ENCODE data around the gene AGAP1. TPM values are rescaled to one million over a fixed set of nuclear protein-coding genes. Genes with fewer than 3 reads are reported as not detected.

Gene AGAP1
- total RNA-seq, 2 experiments from 2014 or later, result not detected

DNA sequence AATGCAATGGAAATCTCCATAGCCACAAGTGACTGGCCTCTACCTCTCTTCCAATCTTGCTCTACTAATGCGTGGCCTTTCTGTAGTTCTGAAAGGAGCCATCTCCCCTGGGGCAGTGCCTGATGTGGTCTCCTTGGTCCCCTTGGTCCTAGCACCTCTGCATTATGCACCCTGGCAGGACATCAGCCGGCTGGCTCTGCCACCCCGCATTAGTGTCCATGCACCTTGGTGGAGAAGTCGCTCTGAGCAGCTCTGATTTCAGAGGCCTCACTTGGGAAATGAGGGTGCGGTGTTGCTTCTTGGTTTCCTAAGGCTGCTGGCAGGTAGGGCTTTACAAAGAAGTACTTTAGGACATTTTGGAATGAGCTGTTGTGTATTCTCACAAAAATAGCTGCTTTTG lies 356.4 kb downstream of the AGAP1 start:
- Histone ChIP-seq H3K36me3 (ENCODE audit: insufficient read depth, low read length) (no peaks in the 10 kb centered on the region), H3K79me2 (ENCODE audit: insufficient read depth, low read depth, low read length) (no peaks in the 10 kb centered on the region), H3K27ac (ENCODE audit: low read depth, low read length, poor library complexity, severe bottlenecking) (no peak overlapping the region), H2AFZ (ENCODE audit: low read length) (no peak overlapping the region), H3K9me3 (ENCODE audit: low read length) (no peaks in the 10 kb centered on the region), H3K4me1 (ENCODE audit: insufficient read depth, low read length, poor library complexity, severe bottlenecking) (no peaks in the 10 kb centered on the region), H3K4me2 (ENCODE audit: low read length) (no peak overlapping the region), H4K20me1 (ENCODE audit: insufficient read depth, low read length) (no peaks in the 10 kb centered on the region), H3K9me2 (ENCODE audit: insufficient read depth, low read length) (no peaks in the 10 kb centered on the region), H3K4me3 (ENCODE audit: low read depth, low read length, poor library complexity, severe bottlenecking) (no peak overlapping the region)
- ChIA-PET POLR2A (no interaction called here), CTCF (ENCODE audit: unreplicated experiment) (no interaction called here)
- no peak for DNase-seq (ENCODE audit: low spot score)
- intact Hi-C loops (cut with micrococcal nuclease; ENCODE audit: unreplicated experiment), result no loop called here
- BruUV-seq (replicated peaks), result no TSS peak
- TF ChIP-seq EZH2phosphoT487 (IDR thresholded peaks at IDR 0.05; ENCODE audit: borderline replicate concordance, low read depth, low read length), result no peak
- TF ChIP-seq, protein P1, sequence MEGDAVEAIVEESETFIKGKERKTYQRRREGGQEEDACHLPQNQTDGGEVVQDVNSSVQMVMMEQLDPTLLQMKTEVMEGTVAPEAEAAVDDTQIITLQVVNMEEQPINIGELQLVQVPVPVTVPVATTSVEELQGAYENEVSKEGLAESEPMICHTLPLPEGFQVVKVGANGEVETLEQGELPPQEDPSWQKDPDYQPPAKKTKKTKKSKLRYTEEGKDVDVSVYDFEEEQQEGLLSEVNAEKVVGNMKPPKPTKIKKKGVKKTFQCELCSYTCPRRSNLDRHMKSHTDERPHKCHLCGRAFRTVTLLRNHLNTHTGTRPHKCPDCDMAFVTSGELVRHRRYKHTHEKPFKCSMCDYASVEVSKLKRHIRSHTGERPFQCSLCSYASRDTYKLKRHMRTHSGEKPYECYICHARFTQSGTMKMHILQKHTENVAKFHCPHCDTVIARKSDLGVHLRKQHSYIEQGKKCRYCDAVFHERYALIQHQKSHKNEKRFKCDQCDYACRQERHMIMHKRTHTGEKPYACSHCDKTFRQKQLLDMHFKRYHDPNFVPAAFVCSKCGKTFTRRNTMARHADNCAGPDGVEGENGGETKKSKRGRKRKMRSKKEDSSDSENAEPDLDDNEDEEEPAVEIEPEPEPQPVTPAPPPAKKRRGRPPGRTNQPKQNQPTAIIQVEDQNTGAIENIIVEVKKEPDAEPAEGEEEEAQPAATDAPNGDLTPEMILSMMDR (conservative IDR thresholded peaks at IDR 0.05; ENCODE audit: low read length), result no peak

DNA sequence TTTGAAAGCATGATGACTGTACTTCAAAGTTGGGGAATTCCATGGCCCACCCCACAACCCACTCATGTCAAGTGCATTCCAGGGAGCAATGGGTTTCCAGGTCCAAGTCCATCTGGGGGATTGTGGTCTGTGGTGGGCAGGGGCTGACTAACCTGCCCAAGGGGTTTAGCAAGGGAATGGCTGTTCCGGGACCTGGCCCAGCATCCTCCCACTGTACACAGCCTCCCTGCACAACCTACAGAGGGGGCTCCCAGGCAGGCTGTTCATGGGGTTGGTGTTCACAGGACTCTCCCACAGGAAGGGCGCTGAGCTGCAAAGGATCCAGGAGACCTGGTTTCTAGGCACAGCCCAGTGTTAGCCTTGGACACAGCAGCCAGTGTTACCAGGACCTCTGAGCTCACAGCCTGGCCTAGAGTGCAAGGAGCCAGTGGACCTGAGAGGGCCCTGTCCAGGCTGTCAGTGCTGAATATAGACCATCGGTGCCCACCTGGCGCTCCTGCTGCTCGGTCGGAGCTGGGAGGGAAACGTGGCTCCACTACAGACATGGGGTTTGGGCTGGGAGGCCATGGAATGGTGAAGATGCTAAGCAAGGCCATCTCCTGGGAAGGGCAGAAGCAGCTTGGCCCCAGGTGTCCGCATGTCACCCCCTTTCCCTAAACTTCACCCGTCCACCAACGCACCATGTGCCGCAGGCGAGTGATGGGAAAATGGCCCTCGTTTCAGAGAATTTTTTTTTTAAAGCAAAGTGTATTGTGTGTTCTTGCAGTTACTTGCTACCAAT lies 357.1 kb downstream of the AGAP1 start:
- POLR2A ChIA-PET, result no interaction called here
- Histone ChIP-seq H3K4me2 (ENCODE audit: low read length) (no peak overlapping the region), H3K4me3 (ENCODE audit: low read depth, low read length, poor library complexity, severe bottlenecking) (no peak overlapping the region), H2AFZ (ENCODE audit: low read length) (no peak overlapping the region), H3K9me2 (ENCODE audit: insufficient read depth, low read length) (no peaks in the 10 kb centered on the region), H3K4me1 (ENCODE audit: insufficient read depth, low read length, poor library complexity, severe bottlenecking) (no peaks in the 10 kb centered on the region), H4K20me1 (ENCODE audit: insufficient read depth, low read length) (no peaks in the 10 kb centered on the region; the same call in 1 of the 2 replicates), H3K79me2 (ENCODE audit: insufficient read depth, low read depth, low read length) (no peaks in the 10 kb centered on the region), H3K27ac (ENCODE audit: low read depth, low read length, poor library complexity, severe bottlenecking) (no peak overlapping the region), H3K36me3 (ENCODE audit: insufficient read depth, low read length) (no peaks in the 10 kb centered on the region), H3K9me3 (ENCODE audit: low read length) (no peaks in the 10 kb centered on the region)
- CTCF ChIA-PET (ENCODE audit: unreplicated experiment), result no interaction called here
- DNase-seq (ENCODE audit: low spot score), result no peak
- intact Hi-C loops (cut with micrococcal nuclease; ENCODE audit: unreplicated experiment), result no loop called here
- BruUV-seq (replicated peaks), result no TSS peak
- TF ChIP-seq, protein P1 (conservative IDR thresholded peaks at IDR 0.05; ENCODE audit: low read length), result no peak
- TF ChIP-seq EZH2phosphoT487 (IDR thresholded peaks at IDR 0.05; ENCODE audit: borderline replicate concordance, low read depth, low read length), result no peak

DNA sequence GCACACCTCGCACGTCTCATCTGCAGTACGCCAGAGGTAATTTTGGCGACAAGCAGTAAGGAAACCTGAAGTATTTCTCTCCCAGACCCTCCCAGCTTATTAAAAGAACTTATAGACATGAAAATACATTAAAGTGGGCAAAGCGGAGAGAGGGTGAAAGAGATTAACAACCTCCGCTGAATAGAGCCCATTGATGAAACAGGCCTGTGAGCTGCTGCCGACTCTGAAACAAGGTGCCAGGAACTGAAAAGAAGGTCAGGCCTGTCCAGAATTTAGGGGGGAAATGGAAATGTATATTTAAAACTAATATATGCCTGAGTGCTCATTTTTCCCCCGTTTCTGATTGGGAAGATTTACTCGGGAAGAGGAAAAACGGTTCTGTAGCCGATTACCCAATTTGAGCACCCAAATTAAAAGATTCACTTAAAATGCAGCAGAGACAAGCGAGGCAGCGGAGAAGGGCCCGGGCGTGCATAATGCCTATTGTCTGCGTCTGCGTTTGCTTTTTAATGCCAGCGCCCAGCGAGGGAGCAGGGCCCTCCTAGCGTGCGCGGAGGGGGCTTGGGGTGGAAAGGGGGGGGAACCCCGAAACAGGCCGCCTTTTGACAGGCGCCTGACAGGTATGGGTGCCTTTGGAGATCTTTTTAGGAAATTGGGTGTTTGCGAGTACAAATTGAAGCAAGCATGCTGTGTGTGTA lies 358.1 kb downstream of the AGAP1 start:
- Histone ChIP-seq H3K9me2 (ENCODE audit: insufficient read depth, low read length) (no peaks in the 10 kb centered on the region), H3K4me2 (ENCODE audit: low read length) (no peak overlapping the region), H3K4me1 (ENCODE audit: insufficient read depth, low read length, poor library complexity, severe bottlenecking) (no peaks in the 10 kb centered on the region), H3K36me3 (ENCODE audit: insufficient read depth, low read length) (no peaks in the 10 kb centered on the region), H2AFZ (ENCODE audit: low read length) (no peak overlapping the region), H4K20me1 (ENCODE audit: insufficient read depth, low read length) (no peaks in the 10 kb centered on the region; the same call in 1 of the 2 replicates), H3K4me3 (ENCODE audit: low read depth, low read length, poor library complexity, severe bottlenecking) (no peak overlapping the region), H3K79me2 (ENCODE audit: insufficient read depth, low read depth, low read length) (no peaks in the 10 kb centered on the region), H3K27ac (ENCODE audit: low read depth, low read length, poor library complexity, severe bottlenecking) (no peak overlapping the region), H3K9me3 (ENCODE audit: low read length) (no peaks in the 10 kb centered on the region)
- no peak for DNase-seq (ENCODE audit: low spot score)
- CTCF ChIA-PET (ENCODE audit: unreplicated experiment), result no interaction called here
- intact Hi-C loops (cut with micrococcal nuclease; ENCODE audit: unreplicated experiment), result no loop called here
- no TSS peak for BruUV-seq (replicated peaks)
- POLR2A ChIA-PET, result no interaction called here
- no peak for TF ChIP-seq EZH2phosphoT487 (IDR thresholded peaks at IDR 0.05; ENCODE audit: borderline replicate concordance, low read depth, low read length)
- TF ChIP-seq, protein P1 (conservative IDR thresholded peaks at IDR 0.05; ENCODE audit: low read length), result no peak

All from OCI-LY7 (cell line).